Lung (tissue), 12 donors: ENCODE data around the gene HYAL3. TPM values are rescaled to one million over a fixed set of nuclear protein-coding genes. Genes with fewer than 3 reads are reported as not detected.

Experiments used
- ATAC-seq: fragments of 200-7000 bp; cut with Tn5 transposase; one replicate; pipeline ENCODE4 v1.9.1; 2020; ENCODE audit warnings: moderate number of reproducible peaks; ENCODE audit not compliant: insufficient read depth, low FRiP score
- DNase-seq, 3 donors: peaks; one replicate each; pipeline ENCODE4 v3.0.0-alpha.2; 2013 to 2017
- H3K27ac ChIP-seq, 2 donors: one replicate each; pipeline ENCODE4 v1.5.1; 2013; ENCODE audit warnings: mild to moderate bottlenecking in 2 of 2, moderate library complexity in 2 of 2, control low read depth in 1 of 2, inconsistent platforms in 1 of 2, low read depth in 1 of 2, low read length in 1 of 2
- H3K27me3 ChIP-seq, 3 donors: one replicate each; pipeline ENCODE4 v1.5.1; 2013; ENCODE audit warnings: low read length in 2 of 3; ENCODE audit not compliant: control insufficient read depth in 3 of 3, insufficient read depth in 3 of 3
- H3K36me3 ChIP-seq, 4 donors: one replicate each; pipeline ENCODE4 v1.5.1; 2013; ENCODE audit warnings: low read length in 4 of 4, mild to moderate bottlenecking in 1 of 4, moderate library complexity in 1 of 4; ENCODE audit not compliant: control insufficient read depth in 4 of 4, insufficient read depth in 4 of 4
- H3K4me1 ChIP-seq, 5 donors: one replicate each; pipeline ENCODE4 v1.5.1; 2013; ENCODE audit warnings: low read length in 5 of 5, mild to moderate bottlenecking in 2 of 5, moderate library complexity in 1 of 5; ENCODE audit not compliant: control insufficient read depth in 5 of 5, insufficient read depth in 5 of 5
- H3K4me3 ChIP-seq: one replicate; pipeline ENCODE4 v1.5.1; 2013; ENCODE audit warnings: mild to moderate bottlenecking, control low read depth, moderate library complexity
- H3K9ac ChIP-seq, 2 donors: one replicate each; pipeline ENCODE4 v1.5.1; 2013; ENCODE audit warnings: low read length in 2 of 2, control low read depth in 1 of 2; ENCODE audit not compliant: insufficient read depth in 1 of 2
- H3K9me3 ChIP-seq, 4 donors: one replicate each; pipeline ENCODE4 v1.5.1; 2013; ENCODE audit warnings: low read length in 3 of 4, mild to moderate bottlenecking in 1 of 4, moderate library complexity in 1 of 4; ENCODE audit not compliant: control insufficient read depth in 4 of 4, insufficient read depth in 3 of 4
- WGBS, 2 donors: extraction: QIAGEN DNeasy Blood & Tissue Kit; methylation state at CpG; one replicate each; pipeline ENCODE4 v1.1.7; 2013; 5-methylcytosine and 5-hydroxymethylcytosine counted together
- polyA plus RNA-seq, 2 donors: library from polyadenylated mRNA; stranded (reverse); fragments of 200-250 nt; gene quantifications; one replicate each; pipeline ENCODE4 v1.2.1, GENCODE V29; 2013
- total RNA-seq, 2 donors: library from RNA; depleted of rRNA in 1 of 2; stranded (reverse); fragments of >200 nt in 1 of 2; gene quantifications; one replicate each; pipeline ENCODE4 v1.2.1, GENCODE V29; 2014 to 2021
- TF ChIP-seq, protein P1 (sequence below): IDR thresholded peaks from 2 replicates; pipeline ENCODE4 v1.5.1; 2012; ENCODE audit warnings: mild to moderate bottlenecking; ENCODE audit errors: control extremely low read depth, extremely low read depth
- donor health status: control.
- donor health status: control.
- donor health status: Bipolar disorder and iron deficiency.
- donor health status: healthy.
- donor health status: DM: yes; HTN: yes; CAD: no.

The HYAL3 gene
- total and polyA plus RNA-seq, 4 donors, result 1.4 to 4.9 (median 3.3) TPM

DNA sequence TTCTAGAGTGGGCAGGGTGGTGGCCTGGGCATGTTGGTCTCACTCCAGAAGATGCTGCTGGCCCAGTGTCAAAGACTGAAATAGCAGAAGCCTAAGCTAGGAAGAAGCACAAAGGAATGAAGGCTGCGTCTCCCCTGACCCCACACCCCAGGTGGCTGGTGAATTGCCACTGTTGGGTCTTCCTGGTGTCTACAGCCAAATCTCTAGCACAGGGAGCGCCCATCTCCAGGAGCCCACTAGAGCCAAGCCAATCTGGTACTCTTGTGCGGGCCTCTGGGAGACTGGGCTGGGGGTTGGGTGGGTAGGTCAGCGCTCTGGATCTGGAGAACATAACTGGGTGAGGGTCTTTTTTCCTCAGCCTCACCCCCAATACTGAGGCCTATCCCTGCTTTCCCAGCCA lies 27.9 kb upstream of the HYAL3 start:
- ATAC-seq (no peak), DNase-seq (no peak)
- peaks cover 26 to 41% (median 30%) of the 10 kb centered on the region in 4 donors for H3K36me3 ChIP-seq
- H3K9ac ChIP-seq, result peak overlapping the region in 1 of 2 donors; percentile 62
- peak overlapping the region; percentile 86 for H3K4me3 ChIP-seq
- H3K9me3 ChIP-seq, result no peaks in the 10 kb centered on the region
- H3K27ac ChIP-seq, result peak overlapping the region in 1 of 2 donors; percentile 89
- H3K4me1 ChIP-seq, result peaks cover 2 to 32% (median 12%) of the 10 kb centered on the region in 5 donors
- H3K27me3 ChIP-seq, result no peaks in the 10 kb centered on the region
- 73 to 74% methylated on average over 4 of the region's 4 CpGs for WGBS, 2 donors
- TF ChIP-seq, protein P1, sequence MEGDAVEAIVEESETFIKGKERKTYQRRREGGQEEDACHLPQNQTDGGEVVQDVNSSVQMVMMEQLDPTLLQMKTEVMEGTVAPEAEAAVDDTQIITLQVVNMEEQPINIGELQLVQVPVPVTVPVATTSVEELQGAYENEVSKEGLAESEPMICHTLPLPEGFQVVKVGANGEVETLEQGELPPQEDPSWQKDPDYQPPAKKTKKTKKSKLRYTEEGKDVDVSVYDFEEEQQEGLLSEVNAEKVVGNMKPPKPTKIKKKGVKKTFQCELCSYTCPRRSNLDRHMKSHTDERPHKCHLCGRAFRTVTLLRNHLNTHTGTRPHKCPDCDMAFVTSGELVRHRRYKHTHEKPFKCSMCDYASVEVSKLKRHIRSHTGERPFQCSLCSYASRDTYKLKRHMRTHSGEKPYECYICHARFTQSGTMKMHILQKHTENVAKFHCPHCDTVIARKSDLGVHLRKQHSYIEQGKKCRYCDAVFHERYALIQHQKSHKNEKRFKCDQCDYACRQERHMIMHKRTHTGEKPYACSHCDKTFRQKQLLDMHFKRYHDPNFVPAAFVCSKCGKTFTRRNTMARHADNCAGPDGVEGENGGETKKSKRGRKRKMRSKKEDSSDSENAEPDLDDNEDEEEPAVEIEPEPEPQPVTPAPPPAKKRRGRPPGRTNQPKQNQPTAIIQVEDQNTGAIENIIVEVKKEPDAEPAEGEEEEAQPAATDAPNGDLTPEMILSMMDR, result no peak

DNA sequence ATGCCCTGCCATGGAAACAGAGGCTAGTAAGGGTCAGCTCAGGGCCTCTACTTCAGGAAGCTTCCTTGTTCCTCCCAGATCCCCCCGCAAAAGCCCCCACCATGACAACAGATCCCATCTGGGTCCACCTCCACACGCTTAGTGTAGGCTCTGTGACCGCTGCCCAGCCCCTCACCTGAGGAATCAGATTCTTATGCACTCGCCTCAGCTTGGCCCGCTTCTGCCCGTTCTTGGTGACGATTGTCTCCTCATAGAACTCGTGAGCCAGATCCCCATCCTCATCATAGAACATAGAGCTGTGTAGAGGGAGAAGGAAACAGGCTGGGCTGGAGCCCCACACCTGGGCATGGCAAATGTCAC lies 27.0 kb upstream of the HYAL3 start:
- no peak for DNase-seq
- no peaks in the 10 kb centered on the region for H3K9me3 ChIP-seq
- peaks cover 17 to 31% (median 21%) of the 10 kb centered on the region in 4 donors for H3K36me3 ChIP-seq
- no peak for ATAC-seq
- WGBS, 2 donors, result 94% methylated on average over 8 of the region's 8 CpGs
- TF ChIP-seq, protein P1, result no peak
- H3K4me1 ChIP-seq, result peaks cover 2 to 36% (median 13%) of the 10 kb centered on the region in 5 donors
- H3K27me3 ChIP-seq, result no peaks in the 10 kb centered on the region
- H3K4me3 ChIP-seq, result no peak overlapping the region
- no peak overlapping the region for H3K9ac ChIP-seq
- no peak overlapping the region for H3K27ac ChIP-seq

DNA sequence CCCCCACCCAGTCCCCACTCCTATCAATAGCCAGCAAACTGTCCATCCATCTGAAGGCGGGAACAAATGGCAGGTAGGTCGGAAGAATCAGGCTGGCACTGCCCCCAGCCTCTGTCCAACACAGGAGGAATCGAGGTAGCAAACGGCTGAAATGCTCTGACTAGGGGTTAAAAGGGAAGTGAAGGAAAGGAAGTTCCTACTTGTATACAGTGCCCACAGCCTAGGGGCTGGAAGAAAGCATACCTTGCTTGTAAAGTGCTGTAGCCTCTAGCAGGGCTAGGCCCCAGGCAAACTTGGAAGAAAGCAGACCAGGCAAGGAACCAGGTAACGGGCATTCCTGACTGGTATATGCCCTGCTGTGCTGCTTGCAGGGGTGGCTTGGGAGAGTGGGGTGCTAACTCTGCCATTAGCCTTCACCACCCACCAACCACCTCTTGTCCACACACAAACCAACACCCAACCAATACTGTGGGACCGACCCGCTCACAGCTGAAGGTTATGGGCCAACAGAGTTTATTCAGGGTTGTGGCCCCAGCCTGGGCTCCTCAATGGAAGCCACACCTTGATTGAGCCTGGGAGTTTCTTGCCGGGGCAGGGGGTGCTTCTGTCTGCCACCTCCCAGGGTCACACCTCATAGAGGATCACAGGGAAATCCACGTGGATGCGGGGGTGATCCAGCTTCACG lies 26.4 kb upstream of the HYAL3 start:
- Histone ChIP-seq H3K27me3 (no peaks in the 10 kb centered on the region), H3K9ac (no peak overlapping the region), H3K9me3 (no peaks in the 10 kb centered on the region), H3K4me1 (peaks cover 2 to 36% (median 13%) of the 10 kb centered on the region in 5 donors), H3K36me3 (peaks cover 12 to 26% (median 16%) of the 10 kb centered on the region in 4 donors), H3K27ac (no peak overlapping the region), H3K4me3 (no peak overlapping the region)
- no peak for ATAC-seq
- TF ChIP-seq, protein P1, result no peak
- WGBS, 2 donors, result 83% methylated on average over 11 of the region's 11 CpGs
- DNase-seq, result no peak
